Progenitor cell of endocrine pancreas (in vitro differentiated cells): Measurements from ENCODE around the gene PRRC2B. TPM values are rescaled to one million over a fixed set of nuclear protein-coding genes. Genes with fewer than 3 reads are reported as not detected.

Experiments
- DNase-seq: peaks from one replicate; pipeline ENCODE4 v3.0.0; 2021; ENCODE audit warnings: low spot score; ENCODE audit not compliant: unreplicated experiment
- H3K27ac Mint-ChIP-seq: 2 replicates; pipeline ENCODE4 v1.8.0; 2021; ENCODE audit warnings: mild to moderate bottlenecking, moderate library complexity, mixed read lengths
- H3K27me3 Mint-ChIP-seq: 2 replicates; pipeline ENCODE4 v1.8.0; 2021; ENCODE audit warnings: mixed read lengths
- H3K36me3 Mint-ChIP-seq: 2 replicates; pipeline ENCODE4 v1.8.0; 2022; ENCODE audit warnings: mixed read lengths; ENCODE audit not compliant: insufficient read depth
- H3K4me1 Mint-ChIP-seq: 2 replicates; pipeline ENCODE4 v1.8.0; 2021; ENCODE audit warnings: low read depth, mixed read lengths
- H3K4me3 Mint-ChIP-seq: 2 replicates; pipeline ENCODE4 v1.8.0; 2021; ENCODE audit warnings: low read depth, mild to moderate bottlenecking, moderate library complexity, mixed read lengths
- H3K9me3 Mint-ChIP-seq: 2 replicates; pipeline ENCODE4 v1.8.0; 2021; ENCODE audit warnings: low read depth, mixed read lengths
- CTCF ChIP-seq: fragments of 200-600 bp; sonication (generic); IDR thresholded peaks from one replicate; pipeline ENCODE4 v1.5.0; 2021; ENCODE audit warnings: antibody characterized with exemption, mild to moderate bottlenecking; ENCODE audit not compliant: unreplicated experiment
- total RNA-seq: library from RNA; stranded (reverse); gene quantifications from 2 replicates; pipeline ENCODE4 v1.2.1, GENCODE V29; 2021

PRRC2B gene
- total RNA-seq, 1 donor from 2014 or later, result 460 TPM

GRCh38 chr9:131439224-131439623 lies 45.3 kb downstream of the PRRC2B start:
- Mint-ChIP-seq H3K9me3 (no peaks in the 10 kb centered on the region), H3K4me3 (no peak overlapping the region), H3K27me3 (no peaks in the 10 kb centered on the region), H3K36me3 (peaks cover 44% of the 10 kb centered on the region), H3K27ac (peak overlapping the region; percentile 43), H3K4me1 (no peaks in the 10 kb centered on the region)
- no peak for TF ChIP-seq CTCF
- DNase-seq, result no peak

- no peak overlapping the region for H3K4me3 Mint-ChIP-seq
- TF ChIP-seq CTCF, result no peak
- DNase-seq, result no peak
- H3K36me3 Mint-ChIP-seq, result peaks cover 50% of the 10 kb centered on the region
- no peaks in the 10 kb centered on the region for H3K27me3 Mint-ChIP-seq
- no peaks in the 10 kb centered on the region for H3K4me1 Mint-ChIP-seq
- H3K27ac Mint-ChIP-seq, result no peak overlapping the region
- no peaks in the 10 kb centered on the region for H3K9me3 Mint-ChIP-seq
Measured at GRCh38 chr9:131441441-131441840, 47.6 kb downstream of the PRRC2B start.

GRCh38 chr9:131442351-131442750 lies 48.5 kb downstream of the PRRC2B start:
- Mint-ChIP-seq H3K4me3 (no peak overlapping the region), H3K36me3 (peaks cover 51% of the 10 kb centered on the region), H3K27me3 (no peaks in the 10 kb centered on the region), H3K27ac (peak overlapping the region; percentile 15), H3K9me3 (no peaks in the 10 kb centered on the region), H3K4me1 (no peaks in the 10 kb centered on the region)
- no peak for TF ChIP-seq CTCF
- no peak for DNase-seq

GRCh38 chr9:131443648-131444047 lies 49.8 kb downstream of the PRRC2B start:
- Mint-ChIP-seq H3K4me1 (no peaks in the 10 kb centered on the region), H3K27ac (no peak overlapping the region), H3K4me3 (no peak overlapping the region), H3K27me3 (no peaks in the 10 kb centered on the region), H3K9me3 (no peaks in the 10 kb centered on the region), H3K36me3 (peaks cover 55% of the 10 kb centered on the region)
- no peak for TF ChIP-seq CTCF
- no peak for DNase-seq

GRCh38 chr9:131446276-131446675 lies 52.4 kb downstream of the PRRC2B start:
- no peak for TF ChIP-seq CTCF
- Mint-ChIP-seq H3K27me3 (no peaks in the 10 kb centered on the region), H3K4me3 (no peak overlapping the region), H3K9me3 (no peaks in the 10 kb centered on the region), H3K4me1 (no peaks in the 10 kb centered on the region), H3K36me3 (peaks cover 58% of the 10 kb centered on the region), H3K27ac (peak overlapping the region; percentile 67)
- DNase-seq, result no peak

GRCh38 chr9:131447148-131447547 lies 53.3 kb downstream of the PRRC2B start:
- Mint-ChIP-seq H3K27me3 (no peaks in the 10 kb centered on the region), H3K4me1 (no peaks in the 10 kb centered on the region), H3K4me3 (no peak overlapping the region), H3K36me3 (peaks cover 60% of the 10 kb centered on the region), H3K27ac (peak overlapping the region; percentile 67), H3K9me3 (no peaks in the 10 kb centered on the region)
- no peak for DNase-seq
- no peak for TF ChIP-seq CTCF
